OCI-LY3 (cell line): ENCODE results near the gene RNF38.
"Not testable (repeated sequence)": the region's sequence is repeated elsewhere in the genome, so short reads cannot be mapped to it uniquely, and the experiment has no call there.

ENCODE experiments used
- H2AFZ ChIP-seq: fragments of 200-600, 300-600 bp; shearing (Covaris generic); 2 replicates; pipeline ENCODE4 v1.6.0; 2014; ENCODE audit warnings: antibody characterized with exemption, low read depth, low read length
- H3K27ac ChIP-seq: fragments of 200-600, 300-600 bp; sonication (generic); 2 replicates; pipeline ENCODE4 v1.5.1; 2014; ENCODE audit warnings: mild to moderate bottlenecking, low read length, moderate library complexity, mixed read lengths
- H3K27me3 ChIP-seq: fragments of 200-600, 300-600 bp; sonication (generic); 2 replicates; pipeline ENCODE4 v1.6.1; 2014; ENCODE audit warnings: low read depth, low read length, mixed read lengths
- H3K36me3 ChIP-seq: fragments of 200-600, 300-600 bp; sonication (generic); replicated peaks from 2 replicates; pipeline ENCODE3; 2014; ENCODE audit warnings: low read depth, low read length, mixed read lengths
- H3K4me1 ChIP-seq: fragments of 300-600, 200-600 bp; sonication (generic); 2 replicates; pipeline ENCODE4 v1.6.1; 2014; ENCODE audit warnings: low read length, mixed read lengths
- H3K4me2 ChIP-seq: fragments of 200-600, 300-600 bp; sonication (generic); 2 replicates; pipeline ENCODE4 v1.6.1; 2014; ENCODE audit warnings: low read length, mixed read lengths
- H3K4me3 ChIP-seq: fragments of 300-600, 200-600 bp; sonication (generic); 2 replicates; pipeline ENCODE4 v1.5.1; 2014; ENCODE audit warnings: antibody characterized with exemption, mild to moderate bottlenecking, low read length, moderate library complexity
- H3K79me2 ChIP-seq: fragments of 300-600, 200-600 bp; shearing (Covaris generic); 2 replicates; pipeline ENCODE4 v1.6.1; 2014; ENCODE audit warnings: mild to moderate bottlenecking, low read length, mixed read lengths
- H3K9ac ChIP-seq: fragments of 300-600, 200-600 bp; shearing (Covaris generic); 2 replicates; pipeline ENCODE4 v1.6.0; 2014; ENCODE audit warnings: mild to moderate bottlenecking, low read length, moderate library complexity
- H3K9me3 ChIP-seq: fragments of 200-600, 300-600 bp; shearing (Covaris generic); 2 replicates; pipeline ENCODE4 v1.6.1; 2014; ENCODE audit warnings: low read length, mixed read lengths; ENCODE audit not compliant: insufficient read depth
- H4K20me1 ChIP-seq: fragments of 200-600, 300-600 bp; sonication (generic); 2 replicates; pipeline ENCODE4 v1.6.1; 2016; ENCODE audit warnings: low read length, mixed read lengths; ENCODE audit not compliant: insufficient read depth
- CTCF ChIP-seq: fragments of 200-600, 300-600 bp; sonication (generic); IDR thresholded peaks from 2 replicates; pipeline ENCODE4 v1.5.1; 2014; ENCODE audit warnings: antibody characterized with exemption, low read length, low read depth
- EZH2phosphoT487 ChIP-seq: fragments of 200-600 bp; shearing (Covaris generic); IDR thresholded peaks from 2 replicates; pipeline ENCODE4 v1.6.1; 2018; ENCODE audit warnings: antibody characterized with exemption, mixed run types, low read depth

The RNF38 gene

GRCh38 chr9:36389590-36389989 lies 10.5 kb downstream of the RNF38 start:
- TF ChIP-seq CTCF = no peak
- TF ChIP-seq EZH2phosphoT487 = no peak
- peaks cover 32% of the 10 kb centered on the region for H3K79me2 ChIP-seq
- H2AFZ ChIP-seq = no peak overlapping the region
- no peaks in the 10 kb centered on the region for H3K4me1 ChIP-seq
- H4K20me1 ChIP-seq = peaks cover 13% of the 10 kb centered on the region; the same call in 1 of the 2 replicates
- H3K27me3 ChIP-seq = no peaks in the 10 kb centered on the region
- H3K4me2 ChIP-seq = no peak overlapping the region
- no peak overlapping the region for H3K27ac ChIP-seq
- H3K36me3 ChIP-seq = no peaks in the 10 kb centered on the region
- no peaks in the 10 kb centered on the region for H3K9me3 ChIP-seq
- no peak overlapping the region for H3K4me3 ChIP-seq
- H3K9ac ChIP-seq = no peak overlapping the region

- H3K9me3 ChIP-seq, H3K9ac ChIP-seq, H3K27me3 ChIP-seq, H3K27ac ChIP-seq, H2AFZ ChIP-seq, H3K4me2 ChIP-seq, H3K4me3 ChIP-seq, H3K36me3 ChIP-seq: not testable (repeated sequence)
- H3K4me1 ChIP-seq = peaks cover 16% of the 10 kb centered on the region
- H4K20me1 ChIP-seq = peaks cover 18% of the 10 kb centered on the region; the same call in 1 of the 2 replicates
- H3K79me2 ChIP-seq = peaks cover 38% of the 10 kb centered on the region
Observed at GRCh38 chr9:36386396-36386965, 13.6 kb downstream of the RNF38 start.

GRCh38 chr9:36382484-36382883 lies 17.6 kb downstream of the RNF38 start:
- no peak overlapping the region for H3K9ac ChIP-seq
- peaks cover 50% of the 10 kb centered on the region for H3K79me2 ChIP-seq
- no peak overlapping the region for H3K4me2 ChIP-seq
- peaks cover 20% of the 10 kb centered on the region; the same call in 1 of the 2 replicates for H4K20me1 ChIP-seq
- no peak overlapping the region for H2AFZ ChIP-seq
- no peak overlapping the region for H3K27ac ChIP-seq
- H3K4me3 ChIP-seq = no peak overlapping the region
- TF ChIP-seq CTCF = no peak
- TF ChIP-seq EZH2phosphoT487 = no peak
- H3K4me1 ChIP-seq = peaks cover 16% of the 10 kb centered on the region
- no peaks in the 10 kb centered on the region for H3K9me3 ChIP-seq
- H3K36me3 ChIP-seq = no peaks in the 10 kb centered on the region
- H3K27me3 ChIP-seq = no peaks in the 10 kb centered on the region

- TF ChIP-seq EZH2phosphoT487 = no peak
- no peak for TF ChIP-seq CTCF
- Histone ChIP-seq H3K4me3 (no peak overlapping the region), H4K20me1 (peaks cover 5% of the 10 kb centered on the region; the same call in 1 of the 2 replicates), H3K27me3 (no peaks in the 10 kb centered on the region), H2AFZ (no peak overlapping the region), H3K36me3 (peaks cover 27% of the 10 kb centered on the region), H3K27ac (no peak overlapping the region), H3K9ac (no peak overlapping the region), H3K9me3 (no peaks in the 10 kb centered on the region), H3K79me2 (no peaks in the 10 kb centered on the region), H3K4me1 (no peaks in the 10 kb centered on the region), H3K4me2 (no peak overlapping the region)
Observed at GRCh38 chr9:36364577-36364976, 35.5 kb downstream of the RNF38 start.
